ENCODE results near the gene NELFCD. TPM values are rescaled to one million over a fixed set of nuclear protein-coding genes. Genes with fewer than 3 reads are reported as not detected.

NELFCD gene
- total and polyA plus RNA-seq, 9 of the 15 experiments (the other 6 are each of a cell fraction or from before 2014, with no cell fraction given): 11.7 to 163 (median 96.5) TPM

DNA sequence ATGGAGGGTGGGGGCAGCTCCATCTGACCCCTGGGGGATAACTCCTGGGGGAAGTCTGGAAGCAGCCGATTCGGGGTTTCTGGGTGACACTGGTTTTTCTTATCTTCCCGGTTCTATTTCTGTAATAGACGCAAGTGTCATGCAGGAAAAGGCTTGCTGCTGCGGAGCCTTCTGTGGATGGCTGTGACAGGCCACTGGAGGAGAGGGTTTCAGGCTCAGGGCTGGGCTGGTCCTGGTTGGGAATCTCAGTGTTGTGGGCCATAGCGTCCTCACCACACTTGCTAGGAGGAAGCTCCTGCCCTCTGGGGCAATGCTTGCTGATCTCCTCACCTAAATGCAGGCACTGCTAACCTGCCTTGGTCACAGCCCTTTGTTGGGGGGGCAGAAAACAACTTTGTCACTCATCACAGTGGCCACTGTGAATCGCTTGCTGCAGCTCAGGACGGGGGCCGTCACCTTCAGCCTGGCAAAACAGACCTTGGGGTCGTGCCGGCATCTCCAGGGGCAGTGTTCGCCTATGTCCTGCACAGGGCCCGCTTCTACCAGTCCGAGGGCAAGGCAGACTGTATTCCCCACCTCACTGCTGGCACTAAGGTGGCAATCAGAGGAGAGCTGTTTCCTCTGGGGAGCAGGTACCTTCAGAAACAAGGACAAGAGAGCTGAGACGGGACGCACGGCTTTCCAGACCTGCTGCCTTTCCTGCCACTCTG, 33.8 kb downstream of the NELFCD start (continued):
- TF ChIP-seq, protein P1, sequence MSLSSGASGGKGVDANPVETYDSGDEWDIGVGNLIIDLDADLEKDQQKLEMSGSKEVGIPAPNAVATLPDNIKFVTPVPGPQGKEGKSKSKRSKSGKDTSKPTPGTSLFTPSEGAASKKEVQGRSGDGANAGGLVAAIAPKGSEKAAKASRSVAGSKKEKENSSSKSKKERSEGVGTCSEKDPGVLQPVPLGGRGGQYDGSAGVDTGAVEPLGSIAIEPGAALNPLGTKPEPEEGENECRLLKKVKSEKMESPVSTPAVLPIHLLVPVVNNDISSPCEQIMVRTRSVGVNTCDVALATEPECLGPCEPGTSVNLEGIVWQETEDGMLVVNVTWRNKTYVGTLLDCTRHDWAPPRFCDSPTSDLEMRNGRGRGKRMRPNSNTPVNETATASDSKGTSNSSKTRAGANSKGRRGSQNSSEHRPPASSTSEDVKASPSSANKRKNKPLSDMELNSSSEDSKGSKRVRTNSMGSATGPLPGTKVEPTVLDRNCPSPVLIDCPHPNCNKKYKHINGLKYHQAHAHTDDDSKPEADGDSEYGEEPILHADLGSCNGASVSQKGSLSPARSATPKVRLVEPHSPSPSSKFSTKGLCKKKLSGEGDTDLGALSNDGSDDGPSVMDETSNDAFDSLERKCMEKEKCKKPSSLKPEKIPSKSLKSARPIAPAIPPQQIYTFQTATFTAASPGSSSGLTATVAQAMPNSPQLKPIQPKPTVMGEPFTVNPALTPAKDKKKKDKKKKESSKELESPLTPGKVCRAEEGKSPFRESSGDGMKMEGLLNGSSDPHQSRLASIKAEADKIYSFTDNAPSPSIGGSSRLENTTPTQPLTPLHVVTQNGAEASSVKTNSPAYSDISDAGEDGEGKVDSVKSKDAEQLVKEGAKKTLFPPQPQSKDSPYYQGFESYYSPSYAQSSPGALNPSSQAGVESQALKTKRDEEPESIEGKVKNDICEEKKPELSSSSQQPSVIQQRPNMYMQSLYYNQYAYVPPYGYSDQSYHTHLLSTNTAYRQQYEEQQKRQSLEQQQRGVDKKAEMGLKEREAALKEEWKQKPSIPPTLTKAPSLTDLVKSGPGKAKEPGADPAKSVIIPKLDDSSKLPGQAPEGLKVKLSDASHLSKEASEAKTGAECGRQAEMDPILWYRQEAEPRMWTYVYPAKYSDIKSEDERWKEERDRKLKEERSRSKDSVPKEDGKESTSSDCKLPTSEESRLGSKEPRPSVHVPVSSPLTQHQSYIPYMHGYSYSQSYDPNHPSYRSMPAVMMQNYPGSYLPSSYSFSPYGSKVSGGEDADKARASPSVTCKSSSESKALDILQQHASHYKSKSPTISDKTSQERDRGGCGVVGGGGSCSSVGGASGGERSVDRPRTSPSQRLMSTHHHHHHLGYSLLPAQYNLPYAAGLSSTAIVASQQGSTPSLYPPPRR (CRISPR knock-in tag; IDR thresholded peaks at IDR 0.05; ENCODE audit: borderline replicate concordance): no peak
- TF ChIP-seq CEBPB (tag; IDR thresholded peaks at IDR 0.05): no peak
- TF ChIP-seq, protein P2, sequence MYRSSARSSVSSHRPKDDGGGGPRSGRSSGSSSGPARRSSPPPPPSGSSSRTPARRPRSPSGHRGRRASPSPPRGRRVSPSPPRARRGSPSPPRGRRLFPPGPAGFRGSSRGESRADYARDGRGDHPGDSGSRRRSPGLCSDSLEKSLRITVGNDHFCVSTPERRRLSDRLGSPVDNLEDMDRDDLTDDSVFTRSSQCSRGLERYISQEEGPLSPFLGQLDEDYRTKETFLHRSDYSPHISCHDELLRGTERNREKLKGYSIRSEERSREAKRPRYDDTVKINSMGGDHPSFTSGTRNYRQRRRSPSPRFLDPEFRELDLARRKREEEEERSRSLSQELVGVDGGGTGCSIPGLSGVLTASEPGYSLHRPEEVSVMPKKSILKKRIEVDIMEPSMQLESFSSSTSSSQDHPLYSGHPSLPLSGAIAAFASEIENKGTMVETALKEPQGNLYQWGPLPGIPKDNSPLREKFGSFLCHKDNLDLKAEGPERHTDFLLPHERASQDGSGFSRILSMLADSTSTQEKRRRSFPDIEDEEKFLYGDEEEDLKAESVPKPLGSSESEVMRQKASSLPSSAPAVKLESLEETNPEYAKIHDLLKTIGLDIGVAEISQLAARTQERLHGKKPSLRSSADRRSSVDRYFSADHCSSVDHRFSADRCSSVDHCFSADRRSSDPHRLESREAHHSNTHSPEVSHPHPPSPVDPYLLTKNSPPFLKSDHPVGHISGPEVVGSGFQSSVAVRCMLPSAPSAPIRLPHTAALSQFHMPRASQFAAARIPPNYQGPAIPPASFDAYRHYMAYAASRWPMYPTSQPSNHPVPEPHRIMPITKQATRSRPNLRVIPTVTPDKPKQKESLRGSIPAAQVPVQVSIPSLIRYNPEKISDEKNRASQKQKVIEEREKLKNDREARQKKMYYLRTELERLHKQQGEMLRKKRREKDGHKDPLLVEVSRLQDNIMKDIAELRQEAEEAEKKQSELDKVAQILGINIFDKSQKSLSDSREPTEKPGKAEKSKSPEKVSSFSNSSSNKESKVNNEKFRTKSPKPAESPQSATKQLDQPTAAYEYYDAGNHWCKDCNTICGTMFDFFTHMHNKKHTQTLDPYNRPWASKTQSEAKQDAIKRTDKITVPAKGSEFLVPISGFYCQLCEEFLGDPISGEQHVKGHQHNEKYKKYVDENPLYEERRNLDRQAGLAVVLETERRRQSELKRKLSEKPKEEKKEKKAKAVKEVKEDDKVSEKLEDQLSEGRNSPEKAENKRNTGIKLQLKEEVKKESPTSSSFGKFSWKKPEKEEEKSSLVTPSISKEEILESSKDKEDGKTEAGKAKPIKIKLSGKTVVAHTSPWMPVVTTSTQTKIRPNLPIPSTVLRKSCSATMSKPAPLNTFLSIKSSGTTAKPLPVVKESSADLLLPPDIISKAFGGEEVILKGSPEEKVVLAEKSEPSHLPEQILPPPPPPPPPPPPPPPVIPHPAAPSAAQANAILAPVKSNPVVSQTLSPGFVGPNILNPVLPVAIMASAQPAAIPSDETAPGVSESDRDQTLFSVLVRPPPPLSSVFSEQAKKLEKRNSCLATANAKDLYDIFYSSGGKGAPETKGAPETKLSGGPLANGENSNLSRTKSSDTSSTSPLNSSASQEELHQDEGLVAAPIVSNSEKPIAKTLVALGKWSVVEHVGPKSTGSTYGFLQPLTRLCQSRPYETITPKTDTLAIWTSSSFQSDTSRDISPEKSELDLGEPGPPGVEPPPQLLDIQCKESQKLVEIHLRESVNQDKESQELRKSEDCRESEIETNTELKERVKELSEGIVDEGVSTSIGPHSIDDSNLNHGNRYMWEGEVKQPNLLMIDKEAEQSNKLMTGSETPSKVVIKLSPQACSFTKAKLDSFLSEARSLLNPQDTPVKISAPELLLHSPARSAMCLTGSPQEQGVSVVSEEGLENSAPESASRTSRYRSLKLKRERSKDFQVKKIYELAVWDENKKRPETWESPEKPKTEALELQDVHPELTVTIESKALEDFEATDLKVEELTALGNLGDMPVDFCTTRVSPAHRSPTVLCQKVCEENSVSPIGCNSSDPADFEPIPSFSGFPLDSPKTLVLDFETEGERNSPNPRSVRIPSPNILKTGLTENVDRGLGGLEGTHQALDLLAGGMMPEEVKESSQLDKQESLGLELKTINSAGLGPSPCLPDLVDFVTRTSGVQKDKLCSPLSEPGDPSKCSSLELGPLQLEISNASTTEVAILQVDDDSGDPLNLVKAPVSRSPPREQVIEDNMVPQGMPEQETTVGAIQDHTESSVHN (IDR thresholded peaks at IDR 0.05; ENCODE audit: borderline replicate concordance in 1 of 2, low read depth in 1 of 2): no peak
- no peak for TF ChIP-seq BHLHE40 (IDR thresholded peaks at IDR 0.05; ENCODE audit: low read length)
- TF ChIP-seq TCF3 (CRISPR knock-in tag; IDR thresholded peaks at IDR 0.05): peak; percentile 48
- no peak for TF ChIP-seq NCOA4 (IDR thresholded peaks at IDR 0.05; ENCODE audit: partially characterized antibody)
- TF ChIP-seq MEF2A (IDR thresholded peaks at IDR 0.05; ENCODE audit: control insufficient read depth, low read depth, low read length): peak; percentile 86
- TF ChIP-seq L3MBTL2 (IDR thresholded peaks at IDR 0.05): no peak
- TF ChIP-seq, protein P3, sequence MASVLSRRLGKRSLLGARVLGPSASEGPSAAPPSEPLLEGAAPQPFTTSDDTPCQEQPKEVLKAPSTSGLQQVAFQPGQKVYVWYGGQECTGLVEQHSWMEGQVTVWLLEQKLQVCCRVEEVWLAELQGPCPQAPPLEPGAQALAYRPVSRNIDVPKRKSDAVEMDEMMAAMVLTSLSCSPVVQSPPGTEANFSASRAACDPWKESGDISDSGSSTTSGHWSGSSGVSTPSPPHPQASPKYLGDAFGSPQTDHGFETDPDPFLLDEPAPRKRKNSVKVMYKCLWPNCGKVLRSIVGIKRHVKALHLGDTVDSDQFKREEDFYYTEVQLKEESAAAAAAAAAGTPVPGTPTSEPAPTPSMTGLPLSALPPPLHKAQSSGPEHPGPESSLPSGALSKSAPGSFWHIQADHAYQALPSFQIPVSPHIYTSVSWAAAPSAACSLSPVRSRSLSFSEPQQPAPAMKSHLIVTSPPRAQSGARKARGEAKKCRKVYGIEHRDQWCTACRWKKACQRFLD (CRISPR knock-in tag; IDR thresholded peaks at IDR 0.05): no peak
- TF ChIP-seq ZNF12 (CRISPR knock-in tag; IDR thresholded peaks at IDR 0.05): no peak
- peak in 1 of 2 experiments; percentile 23; a peak in 1 of 4 replicates for TF ChIP-seq RCOR1 (IDR thresholded peaks at IDR 0.05; ENCODE audit: borderline replicate concordance in 1 of 2, low read depth in 2 of 2, low read length in 2 of 2)
- peak; percentile 19 for TF ChIP-seq MEIS2 (IDR thresholded peaks at IDR 0.05; ENCODE audit: partially characterized antibody)
